Measurements from ENCODE around the gene SORCS2. TPM values are rescaled to one million over a fixed set of nuclear protein-coding genes. Genes with fewer than 3 reads are reported as not detected.
"Not testable (repeated sequence)": the region's sequence is repeated elsewhere in the genome, so short reads cannot be mapped to it uniquely, and the experiment has no call there.

The SORCS2 gene
- total RNA-seq, 1 donor from 2014 or later, result under 0.01 TPM

DNA sequence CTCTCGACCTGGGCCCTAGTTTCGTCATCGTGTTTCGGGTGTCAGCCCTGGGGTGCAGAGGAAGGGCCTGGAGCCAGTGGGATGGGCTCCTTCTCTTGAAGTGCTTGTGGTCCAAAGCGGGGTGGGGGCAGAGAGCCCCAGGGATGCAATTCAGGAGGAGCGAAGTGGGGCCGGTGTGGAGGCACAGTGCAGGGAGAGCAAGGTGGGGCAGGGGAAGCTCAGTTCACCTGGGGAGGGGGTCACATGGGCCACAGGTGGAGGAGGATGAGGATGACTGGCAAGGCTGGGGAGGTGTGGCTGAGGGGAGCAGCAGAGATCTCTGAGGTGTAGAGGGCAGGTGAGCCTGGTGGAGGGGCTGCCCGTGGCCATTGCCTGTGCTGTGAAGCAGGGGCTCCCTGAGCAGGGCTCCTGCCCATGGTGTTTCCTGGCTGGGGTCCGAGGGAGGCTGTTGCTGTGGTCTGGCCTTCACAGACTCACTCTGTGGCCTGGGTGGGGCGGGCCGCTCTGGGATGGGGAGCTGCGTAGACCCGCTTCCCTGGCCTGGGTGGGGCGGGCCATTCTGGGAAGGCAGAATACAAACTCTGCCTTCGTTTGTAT lies 6.9 kb downstream of the SORCS2 start:
- DNase-seq (ENCODE audit: low read depth in 2 of 2), result no peak

DNA sequence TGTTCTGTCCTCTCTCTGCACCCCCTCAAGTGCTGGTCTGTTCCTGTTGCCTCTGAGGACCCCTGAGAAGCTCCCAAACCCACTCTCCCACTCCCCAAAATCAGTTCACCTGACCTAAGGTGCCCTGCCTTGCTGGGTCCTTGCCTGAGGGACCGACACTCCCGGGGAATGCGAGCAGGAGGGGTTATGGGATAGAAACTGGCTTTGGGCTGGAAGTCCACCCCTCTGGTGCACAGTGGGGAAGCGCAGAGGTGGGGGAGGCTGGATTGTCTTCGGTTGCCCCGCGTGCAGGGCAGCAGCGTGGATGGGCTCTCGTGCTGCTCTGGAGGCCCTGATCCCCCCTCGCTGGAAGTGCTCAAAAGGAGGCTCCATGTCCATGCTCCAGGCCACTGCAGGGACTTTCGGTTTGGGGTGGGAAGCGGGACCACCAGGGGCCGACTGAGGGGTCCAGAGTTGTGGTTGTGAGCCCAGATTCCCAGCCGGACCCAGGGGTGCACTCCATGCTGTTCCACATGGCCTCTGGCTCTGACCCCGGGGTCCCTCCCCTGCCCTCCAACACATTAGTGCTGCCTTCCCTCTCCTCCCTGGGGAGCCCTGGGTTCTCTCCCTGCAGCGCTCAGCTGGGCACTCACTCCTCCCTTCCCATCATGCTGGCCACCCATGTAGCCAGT lies 7.6 kb downstream of the SORCS2 start:
- no peak for DNase-seq (ENCODE audit: low read depth in 2 of 2)

DNA sequence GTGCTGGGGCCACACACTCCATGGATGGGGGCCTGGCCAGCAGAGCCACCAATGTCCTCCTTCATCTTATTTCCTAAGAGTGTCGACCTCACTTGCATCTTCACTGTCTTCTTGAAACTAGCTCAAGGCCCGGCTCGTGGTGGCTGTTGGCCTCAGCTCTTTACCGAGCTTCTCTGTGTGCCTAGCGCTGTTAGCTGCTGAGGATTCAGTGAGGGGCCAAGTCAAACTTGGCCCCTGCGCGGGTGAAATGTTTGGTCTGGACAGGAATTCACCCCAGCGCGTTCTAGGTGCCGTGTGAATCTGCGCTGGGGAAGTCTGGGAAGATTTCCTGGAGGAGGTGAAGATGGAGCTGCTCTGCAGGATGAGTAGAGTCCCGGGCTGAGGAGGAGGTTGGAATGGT lies 8.5 kb downstream of the SORCS2 start:
- DNase-seq (ENCODE audit: low read depth in 2 of 2), result no peak

DNA sequence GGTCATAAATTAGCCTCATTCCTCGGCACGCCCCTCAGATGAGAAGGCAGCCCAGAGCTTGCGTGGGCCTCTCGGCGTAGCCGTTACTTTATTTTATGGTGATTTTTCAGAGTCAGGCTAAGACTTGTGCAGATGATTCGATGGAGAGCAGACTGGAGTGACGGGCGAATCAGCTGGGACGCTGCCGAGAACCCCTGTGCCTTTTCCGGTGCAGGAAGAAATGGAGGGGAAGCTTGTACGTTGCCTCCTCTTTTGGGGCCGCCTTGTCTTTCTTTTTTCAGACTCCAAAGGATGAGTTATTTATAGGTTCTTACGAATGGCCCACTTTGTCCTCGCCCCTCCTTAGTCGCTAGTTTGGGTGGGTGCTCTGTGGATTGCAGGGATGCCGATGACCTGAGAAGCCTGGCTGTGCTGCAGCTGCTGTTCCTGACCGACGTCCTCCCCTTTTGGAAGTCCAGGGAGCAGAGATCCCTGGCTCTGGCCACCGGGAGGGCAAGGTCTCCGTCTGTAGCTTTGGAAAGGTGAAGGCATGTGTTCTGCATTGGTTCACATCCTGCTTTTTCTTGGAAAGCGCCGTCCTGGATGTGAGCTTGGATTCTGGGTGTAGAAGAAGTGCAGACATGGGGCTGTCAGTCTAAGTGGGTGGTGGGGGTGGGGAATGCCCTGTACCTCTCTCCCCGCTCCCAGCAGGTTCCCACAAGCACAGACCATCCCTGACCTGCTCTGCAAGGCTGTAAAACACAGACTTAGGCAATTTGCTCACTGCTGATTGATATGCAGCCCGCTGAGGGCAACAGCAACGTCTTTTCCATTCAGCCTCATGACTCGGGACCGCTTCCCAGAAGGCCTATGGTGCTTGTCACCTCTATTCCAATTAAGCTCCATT lies 9.3 kb downstream of the SORCS2 start:
- no peak for DNase-seq (ENCODE audit: low read depth in 2 of 2)

DNA sequence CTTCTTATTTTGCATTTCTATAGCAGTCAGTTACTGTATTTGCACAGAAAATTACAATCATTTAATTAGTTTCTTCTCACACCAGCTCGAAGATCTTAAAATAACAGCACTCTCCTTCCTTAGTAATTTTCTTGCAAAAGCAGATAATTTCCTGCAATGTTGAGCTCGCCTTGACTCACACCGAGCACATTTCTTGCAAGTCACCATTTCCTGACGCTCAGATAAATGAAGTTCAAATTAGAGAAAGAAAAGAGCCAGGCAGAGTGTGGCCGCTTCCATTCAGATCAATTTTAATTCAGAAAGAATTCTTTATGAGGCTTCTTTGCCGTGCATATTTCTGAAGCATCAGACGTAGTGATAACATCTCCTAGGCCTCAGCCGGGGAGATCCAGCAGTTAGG lies 10.1 kb downstream of the SORCS2 start:
- peak in 1 of 2 donors; percentile 40 for DNase-seq (ENCODE audit: low read depth in 2 of 2)

DNA sequence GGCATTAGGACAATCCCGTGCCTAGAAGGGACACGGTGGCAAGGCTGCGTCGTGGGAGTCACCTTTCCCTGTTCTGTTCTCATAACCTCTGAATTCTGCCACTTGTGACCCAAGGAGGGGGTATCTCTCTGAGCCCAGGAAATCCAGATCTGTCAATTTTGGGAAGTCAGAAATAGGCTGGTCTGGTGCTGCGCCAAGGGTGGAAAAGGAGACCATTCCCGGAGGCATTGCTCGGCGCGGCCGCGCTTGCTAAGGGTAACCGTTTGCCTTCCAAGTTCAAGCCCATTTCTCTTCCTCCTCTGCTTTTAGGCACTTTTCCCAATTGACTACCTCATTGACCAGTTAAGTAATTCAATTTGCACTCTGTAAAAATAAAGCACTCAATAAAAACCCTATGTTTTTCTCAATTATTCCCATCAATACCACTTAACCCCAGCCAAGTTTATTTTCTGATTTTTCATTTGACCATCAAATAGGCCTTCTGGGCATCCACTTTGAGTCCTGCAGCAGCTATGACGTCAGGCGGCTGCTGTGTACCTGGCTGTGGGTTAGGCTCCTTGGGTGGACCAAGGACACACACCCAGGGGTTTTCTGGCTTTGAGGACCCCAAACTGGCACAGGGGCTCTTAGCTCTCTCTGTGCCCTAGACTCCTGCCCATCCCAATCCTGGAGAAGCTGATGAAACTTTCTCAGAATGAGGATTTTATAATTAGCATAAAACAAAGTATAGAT lies 12.5 kb downstream of the SORCS2 start:
- no peak for DNase-seq (ENCODE audit: low read depth in 2 of 2)

DNA sequence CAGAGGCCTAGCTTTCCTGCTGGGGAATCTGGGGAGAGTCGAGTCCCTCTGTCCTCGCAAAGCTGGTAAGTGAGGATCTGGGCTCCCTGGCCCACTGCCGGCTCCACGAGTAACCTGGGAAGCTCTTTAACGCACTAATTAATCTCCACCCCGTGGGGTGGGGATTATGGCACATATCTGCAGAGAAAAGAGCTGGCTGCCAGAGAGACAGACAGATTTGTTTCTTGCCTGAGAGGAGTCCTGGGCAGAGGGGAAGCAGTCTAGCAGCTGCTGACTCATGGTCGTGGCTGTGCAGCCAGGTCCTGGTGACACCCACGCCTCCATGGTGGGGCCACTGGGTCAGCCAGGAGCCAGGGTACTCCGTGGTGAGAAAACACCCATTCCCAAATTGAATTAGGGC lies 14.0 kb downstream of the SORCS2 start:
- DNase-seq (ENCODE audit: low read depth in 2 of 2), result peak; percentile 23 to 52

DNA sequence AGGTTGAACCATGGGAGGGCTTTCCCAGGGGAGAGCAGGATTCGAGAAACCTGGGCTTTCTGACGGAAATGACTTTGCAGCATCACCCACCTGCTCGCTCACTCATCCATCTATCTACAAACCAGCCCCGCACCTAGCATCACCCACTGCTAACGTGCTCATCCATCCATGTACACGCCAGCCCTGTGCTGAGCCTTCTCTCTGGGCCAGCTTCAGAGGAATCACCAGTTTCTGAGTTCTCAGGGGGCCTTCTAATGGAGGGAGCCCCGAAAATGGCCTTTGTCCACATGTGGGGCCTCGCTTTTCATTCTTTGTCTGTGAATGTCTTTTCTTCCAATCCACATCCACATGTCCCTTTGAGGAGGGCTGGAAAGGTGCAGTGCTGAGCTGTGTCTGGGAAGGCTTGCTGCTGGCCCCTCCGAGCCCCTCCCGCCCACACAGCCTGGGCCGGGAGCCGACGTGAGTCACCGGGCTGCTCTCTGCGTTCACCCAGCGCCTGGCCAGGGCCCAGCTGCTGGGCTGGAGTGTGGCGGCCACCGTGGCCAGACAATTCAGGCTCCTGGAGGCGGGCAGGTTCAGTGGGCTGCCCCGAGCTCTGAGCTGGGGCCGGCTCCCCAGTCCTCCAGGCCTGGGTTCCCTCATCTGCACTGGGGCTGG lies 14.7 kb downstream of the SORCS2 start:
- peak; percentile 71 to 73 for DNase-seq (ENCODE audit: low read depth in 2 of 2)

DNA sequence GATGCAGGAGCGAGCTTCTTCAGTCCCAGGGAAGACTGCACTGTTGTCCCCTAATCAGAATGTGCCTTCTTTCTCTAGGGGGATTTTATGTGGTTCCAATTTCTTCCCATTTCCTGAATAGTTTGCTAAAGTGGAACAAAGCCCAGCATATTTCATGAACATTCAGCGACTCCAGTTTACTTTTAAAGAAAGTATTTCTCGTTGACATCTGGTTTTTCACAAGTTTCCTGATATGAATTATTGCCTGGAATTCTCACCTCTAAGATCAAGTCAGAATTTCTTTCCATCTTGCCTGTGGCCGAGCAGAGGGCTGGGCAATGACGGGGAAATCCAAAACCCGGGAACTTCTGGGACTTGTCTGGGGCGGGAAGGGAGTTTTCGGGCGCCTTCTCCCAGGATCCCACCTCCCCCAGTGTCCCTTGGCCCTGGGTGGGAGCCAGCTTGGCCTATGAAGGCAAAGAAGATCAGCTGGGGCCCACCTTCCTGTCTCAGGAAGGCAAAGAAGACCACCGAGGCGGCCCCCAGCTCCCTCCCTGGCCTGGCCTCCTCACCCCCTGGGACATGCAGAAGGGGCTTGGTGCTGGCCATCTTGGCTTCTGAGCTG lies 15.4 kb downstream of the SORCS2 start:
- no peak for DNase-seq (ENCODE audit: low read depth in 2 of 2)

DNA sequence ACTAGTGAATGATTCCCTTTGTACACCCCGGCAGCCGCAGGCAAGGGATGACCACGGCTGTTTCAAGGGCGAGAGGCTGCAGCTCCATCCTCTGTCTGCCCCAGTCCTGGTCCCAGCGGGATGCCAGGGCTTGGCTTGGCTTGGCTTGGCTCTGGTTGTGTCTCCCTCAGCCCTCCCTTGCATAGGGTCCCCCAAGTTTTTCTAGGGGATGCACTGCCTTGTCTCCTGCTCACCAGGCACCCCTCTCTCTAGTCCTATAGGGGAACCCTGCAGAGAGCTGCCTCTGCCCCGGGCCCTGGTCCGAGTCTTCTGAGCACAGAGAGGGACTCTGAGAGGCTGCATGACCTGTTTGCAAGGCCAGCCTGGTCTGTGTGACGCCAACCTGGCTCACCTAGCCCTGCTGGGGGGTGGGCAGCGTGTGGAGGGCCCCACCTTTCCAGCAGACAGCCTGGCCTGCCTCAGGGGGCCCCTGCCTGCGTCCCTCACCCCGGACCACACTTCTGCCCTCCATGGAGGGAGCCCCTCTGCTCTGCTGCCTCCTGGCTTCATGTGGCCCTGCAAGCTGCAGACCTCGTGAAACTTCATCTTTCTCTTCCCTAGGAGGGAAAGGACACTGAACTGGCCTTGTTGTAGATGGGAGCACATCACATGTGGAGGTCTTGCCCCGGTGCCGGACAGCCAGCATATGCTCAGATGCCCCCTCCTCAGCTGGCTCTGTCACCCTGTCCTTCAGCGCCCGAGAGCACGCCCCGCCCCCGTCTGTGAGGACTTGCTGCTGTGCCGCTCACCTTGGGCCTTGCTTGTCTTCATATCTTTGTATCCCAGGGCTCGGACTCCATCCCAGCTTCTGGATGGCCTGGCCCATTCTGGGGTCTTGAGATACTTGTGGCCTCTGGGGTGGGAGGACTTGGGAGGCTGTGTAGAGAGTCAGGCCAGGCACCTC lies 16.4 kb downstream of the SORCS2 start:
- DNase-seq (ENCODE audit: low read depth in 2 of 2), result no peak

DNA sequence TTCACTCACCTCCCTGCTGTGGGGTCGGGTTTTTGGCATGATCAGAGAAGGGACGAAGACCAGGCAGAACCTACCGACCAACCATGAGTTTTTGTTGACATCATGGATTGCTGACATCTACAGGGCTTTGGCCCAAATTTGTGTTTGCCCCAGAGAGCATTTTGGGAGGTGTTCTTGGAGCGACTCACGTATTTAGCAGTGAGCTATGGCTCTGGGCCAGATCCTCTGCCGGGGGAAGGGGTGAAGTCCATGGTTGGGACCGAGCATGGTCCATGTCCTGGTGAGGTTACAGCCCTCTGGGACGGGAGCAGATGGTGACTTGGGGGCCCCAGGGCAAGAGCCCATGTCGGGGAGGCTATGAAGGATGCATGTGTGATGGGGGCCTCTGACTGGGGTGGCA lies 17.4 kb downstream of the SORCS2 start:
- DNase-seq (ENCODE audit: low read depth in 2 of 2), result no peak

DNA sequence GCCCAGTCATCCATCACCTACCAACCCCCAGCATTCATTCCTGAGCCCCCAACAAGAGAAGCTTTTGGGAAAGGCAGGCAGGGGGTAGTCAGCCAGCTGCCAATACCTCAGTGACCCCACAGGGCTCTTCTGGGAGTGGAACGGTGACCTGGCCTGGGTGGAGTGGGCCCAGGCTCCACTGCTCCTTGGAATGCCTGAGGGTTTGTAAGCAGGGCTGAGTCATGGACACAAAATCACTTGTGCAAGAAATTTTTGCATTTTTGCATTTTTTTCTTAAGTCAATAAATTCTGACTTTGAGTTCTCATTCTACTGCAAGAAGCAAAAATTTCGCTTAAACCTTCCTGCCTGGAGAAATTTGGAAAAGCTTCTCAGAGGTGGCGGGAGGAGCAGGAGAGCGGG lies 18.5 kb downstream of the SORCS2 start:
- no peak for DNase-seq (ENCODE audit: low read depth in 2 of 2)

DNA sequence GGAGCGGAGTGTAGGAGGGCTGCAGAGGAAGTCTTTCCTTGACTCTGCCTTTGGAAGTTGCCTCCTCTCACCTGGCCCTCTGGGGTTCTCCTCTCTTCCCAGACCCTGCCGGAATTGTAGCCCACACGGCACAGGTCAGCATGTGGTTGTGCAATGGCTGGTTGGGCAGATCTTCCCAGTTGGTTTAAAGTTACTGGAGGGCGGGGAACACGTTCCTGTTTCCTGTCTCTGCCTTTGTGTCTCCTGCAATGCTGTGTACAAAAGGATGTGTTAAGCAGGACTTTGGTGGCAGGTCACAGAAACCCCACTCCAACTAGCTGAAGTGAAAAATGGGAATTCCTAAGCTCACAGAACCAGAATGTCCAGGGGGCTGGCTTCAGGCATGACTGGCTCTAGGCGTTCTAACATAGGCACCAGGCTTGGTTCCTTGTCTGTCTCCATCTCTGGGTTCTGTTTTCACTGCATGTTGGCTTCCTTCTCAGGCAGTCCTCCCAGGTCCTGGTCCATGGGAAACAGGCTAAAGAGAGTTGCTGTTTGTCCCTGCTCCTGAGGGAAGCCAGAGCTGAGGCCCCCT lies 19.9 kb downstream of the SORCS2 start:
- DNase-seq (ENCODE audit: low read depth in 2 of 2), result no peak

DNA sequence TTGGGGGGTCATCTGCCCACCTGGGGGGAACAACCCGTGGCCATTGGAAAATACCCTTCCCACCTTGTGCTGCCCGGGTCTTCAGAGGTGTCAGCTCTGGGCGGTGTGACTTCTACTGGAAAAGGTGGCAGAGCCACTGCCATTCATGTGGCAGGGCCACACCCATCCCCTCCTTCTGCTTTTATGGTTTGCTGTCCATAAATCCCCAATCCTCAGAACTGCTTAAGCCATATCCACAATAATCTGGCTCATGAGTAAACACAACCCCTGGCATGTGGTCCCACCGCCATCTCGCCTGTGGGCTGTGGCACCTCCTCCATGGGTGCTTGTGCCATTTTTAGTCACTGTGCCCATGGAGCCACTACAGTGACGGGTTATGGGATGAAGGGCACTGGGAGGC lies 20.6 kb downstream of the SORCS2 start:
- DNase-seq (ENCODE audit: low read depth in 2 of 2), result no peak

DNA sequence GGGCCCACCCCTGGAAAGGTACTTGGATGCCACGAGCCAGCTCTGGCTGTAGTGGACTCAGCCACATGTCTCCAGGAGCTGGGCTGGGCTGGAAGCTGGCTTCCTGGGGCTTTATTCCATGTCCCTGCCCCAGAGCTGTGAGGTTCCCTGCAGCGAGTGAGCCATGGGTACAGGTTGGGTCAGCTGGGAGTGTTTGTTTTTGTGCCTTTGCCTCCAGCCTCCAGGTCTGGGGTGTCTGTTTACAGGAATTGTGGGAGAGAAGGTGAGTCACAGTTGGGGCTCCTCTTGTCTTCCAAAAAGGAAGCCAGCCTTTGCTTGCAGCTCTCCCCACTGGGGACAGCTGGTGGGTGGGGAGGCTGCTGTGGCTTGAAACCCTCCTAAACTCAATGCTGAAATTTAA lies 21.5 kb downstream of the SORCS2 start:
- no peak for DNase-seq (ENCODE audit: low read depth in 2 of 2)

DNA sequence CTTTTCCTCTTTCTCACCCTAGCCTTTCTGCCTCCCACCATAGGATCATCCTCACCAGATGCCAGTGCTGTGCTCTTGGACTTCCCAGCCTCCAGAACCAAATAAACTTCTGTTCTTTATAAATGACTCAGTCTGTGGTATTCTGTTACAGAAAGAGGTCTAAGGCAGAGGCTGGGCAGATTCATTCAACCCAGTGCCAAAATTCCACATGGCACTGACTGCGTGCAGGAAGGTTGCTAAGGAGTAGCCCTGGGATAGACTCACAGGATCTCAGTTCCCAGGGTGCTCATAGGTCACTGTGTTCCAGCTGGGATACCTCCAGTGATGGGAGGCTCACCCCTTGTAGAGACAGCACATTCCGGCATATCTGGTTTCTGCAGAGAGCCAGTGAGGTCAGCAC lies 22.0 kb downstream of the SORCS2 start:
- no peak for DNase-seq (ENCODE audit: low read depth in 2 of 2)

DNA sequence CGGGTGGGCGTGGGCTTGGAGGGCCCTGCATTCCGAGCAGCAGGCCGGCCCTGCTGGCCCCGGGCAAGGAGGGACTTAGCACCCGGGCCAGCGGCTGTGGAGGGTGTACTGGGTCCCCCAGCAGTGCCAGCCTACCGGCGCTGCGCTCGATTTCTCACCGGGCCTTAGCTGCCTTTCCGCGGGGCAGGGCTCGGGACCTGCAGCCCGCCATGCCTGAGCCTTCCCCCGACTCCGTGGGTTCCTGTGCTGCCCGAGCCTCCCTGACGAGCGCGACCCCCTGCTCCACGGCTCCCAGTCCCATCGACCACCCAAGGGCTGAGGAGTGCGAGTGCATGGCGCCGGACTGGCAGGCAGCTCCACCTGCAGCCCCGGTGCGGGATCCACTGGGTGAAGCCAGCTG lies 22.8 kb downstream of the SORCS2 start:
- DNase-seq (ENCODE audit: low read depth in 2 of 2), result not testable (repeated sequence)

DNA sequence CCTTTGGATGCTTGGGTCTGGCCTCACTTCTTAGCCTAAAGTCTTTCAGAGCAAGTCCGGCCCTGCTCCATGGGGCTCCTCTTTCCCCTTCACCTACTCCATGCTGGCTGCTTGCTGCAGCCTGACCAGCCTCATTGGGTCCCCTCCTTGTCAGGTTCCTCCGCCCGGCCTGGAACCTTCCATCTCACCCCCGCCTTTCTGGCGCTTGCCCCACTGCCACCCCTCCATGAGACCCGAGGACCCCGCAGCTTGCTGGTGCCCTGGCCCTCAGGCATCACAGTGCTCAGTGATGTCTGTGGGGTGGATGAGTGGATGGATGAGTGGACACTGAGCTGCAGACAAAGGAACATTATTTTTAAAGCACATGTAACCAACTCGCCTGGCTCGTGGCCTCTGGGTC lies 24.7 kb downstream of the SORCS2 start:
- DNase-seq (ENCODE audit: low read depth in 2 of 2), result no peak

DNA sequence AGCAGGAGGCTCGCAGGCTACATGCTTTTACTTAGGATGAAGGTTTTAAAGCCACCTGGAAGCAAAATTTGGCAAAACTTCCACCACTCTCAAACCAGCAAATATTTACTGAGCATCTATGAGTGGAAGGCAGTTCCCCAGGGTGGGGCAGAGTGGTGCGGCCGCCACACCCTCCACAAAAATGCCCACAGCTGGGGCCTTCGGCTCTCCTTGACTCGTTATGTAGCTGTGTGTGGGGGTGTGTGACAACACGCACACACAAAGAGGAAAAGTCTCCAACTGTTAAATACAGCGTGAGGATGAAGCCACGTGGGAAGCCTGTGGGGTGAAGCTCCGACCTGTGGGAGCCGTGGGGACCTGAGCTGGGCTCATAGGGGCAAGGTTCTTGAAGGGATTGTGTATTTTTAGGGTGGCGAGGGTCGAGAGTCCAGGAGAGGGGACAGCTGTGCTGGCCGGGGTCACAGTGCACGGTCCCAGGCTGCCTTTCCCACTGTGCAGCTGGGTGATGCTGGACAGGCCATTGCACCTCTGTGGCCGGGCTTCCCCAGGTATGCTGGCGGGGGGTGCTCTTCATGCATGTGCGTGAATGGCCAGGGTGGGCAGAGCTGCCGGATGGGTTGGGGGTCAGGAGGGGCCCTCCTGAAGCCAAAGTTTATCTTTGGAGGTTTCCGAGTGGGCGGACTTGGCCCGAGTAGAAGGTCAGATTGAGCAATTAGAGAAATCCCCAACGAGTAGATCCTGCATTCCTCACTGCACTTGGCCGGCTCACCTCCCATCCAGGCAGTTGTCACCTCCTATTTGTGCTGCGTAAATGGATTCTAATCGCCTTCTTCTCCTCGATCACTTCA lies 25.4 kb downstream of the SORCS2 start:
- no peak for DNase-seq (ENCODE audit: low read depth in 2 of 2)
